SK-N-MC (cell line): ENCODE measurements around the gene CDC14C.

Experiments used
- EZH2 ChIP-seq: fragments of 200-600 bp; sonication (generic); IDR thresholded peaks from one replicate; pipeline ENCODE4 v1.6.1; 2017; ENCODE audit warnings: antibody characterized with exemption
- FOXP2 ChIP-seq: optimal IDR thresholded peaks from 2 replicates; pipeline ENCODE3; 2011; ENCODE audit warnings: mild to moderate bottlenecking, moderate library complexity; ENCODE audit not compliant: insufficient read depth; ENCODE audit errors: extremely low read length, control extremely low read depth
- POLR2AphosphoS5 ChIP-seq: IDR thresholded peaks from 2 replicates; pipeline ENCODE4 v1.6.1; 2012; ENCODE audit warnings: mild to moderate bottlenecking, low read depth, low read length, borderline replicate concordance

DNA sequence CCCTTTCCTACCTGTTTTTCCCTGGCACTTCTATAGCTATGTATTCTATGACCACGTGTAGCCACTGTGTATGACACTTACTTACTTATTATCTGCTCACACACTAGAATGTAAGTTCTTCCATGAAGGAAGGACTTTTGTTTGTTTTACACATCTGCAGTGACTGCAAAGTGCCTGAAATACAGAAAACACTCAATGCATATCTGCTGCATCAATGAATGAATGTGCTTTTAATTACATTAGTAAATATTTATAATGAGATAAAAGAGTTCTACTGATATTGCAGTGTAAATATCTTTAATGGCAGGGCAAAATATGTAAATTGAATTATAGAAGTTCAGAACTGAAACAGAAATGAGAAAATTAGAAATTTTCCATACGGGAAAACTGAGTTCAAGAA is 43.5 kb upstream of the CDC14C start:
- no peak for TF ChIP-seq EZH2
- no peak for TF ChIP-seq POLR2AphosphoS5
- no peak for TF ChIP-seq FOXP2
